IgD-negative memory B cell (primary cell): Measurements from ENCODE around the gene MAFG. TPM values are rescaled to one million over a fixed set of nuclear protein-coding genes. Genes with fewer than 3 reads are reported as not detected.

ENCODE experiments used
- H3K27ac Mint-ChIP-seq, 3 donors: one replicate each; pipeline ENCODE4 v1.8.0; 2020 to 2022; ENCODE audit warnings: mild to moderate bottlenecking in 3 of 3, mixed read lengths in 3 of 3, moderate library complexity in 1 of 3
- H3K27me3 Mint-ChIP-seq: one replicate; pipeline ENCODE4 v1.8.0; 2021; ENCODE audit warnings: mixed read lengths
- H3K36me3 Mint-ChIP-seq: one replicate; pipeline ENCODE4 v1.8.0; 2020; ENCODE audit warnings: mild to moderate bottlenecking, mixed read lengths
- H3K4me1 Mint-ChIP-seq, 3 donors: one replicate each; pipeline ENCODE4 v1.8.0; 2020 to 2022; ENCODE audit warnings: mixed read lengths in 3 of 3, mild to moderate bottlenecking in 1 of 3
- H3K4me3 Mint-ChIP-seq, 4 donors: one replicate each; pipeline ENCODE4 v1.8.0; 2020 to 2022; ENCODE audit warnings: mild to moderate bottlenecking in 4 of 4, mixed read lengths in 4 of 4, moderate library complexity in 3 of 4
- H3K9me3 Mint-ChIP-seq, 3 donors: one replicate each; pipeline ENCODE4 v1.8.0; 2020 to 2021; ENCODE audit warnings: mixed read lengths in 3 of 3, mild to moderate bottlenecking in 1 of 3
- polyA plus RNA-seq: library from polyadenylated mRNA; unstranded; fragments of 300-500 nt; fragmentation: Illumina TruSeq; gene quantifications from one replicate; pipeline ENCODE4 v1.2.3, GENCODE V29; 2021

Gene MAFG
- polyA plus RNA-seq: 1.6 TPM

GRCh38 chr17:81927653-81928543, at the start of gene MAFG:
TSS of gene MAFG (minus strand) at chr17:81927735. CDS start at chr17:81923185, 4,550 bp downstream.
- Mint-ChIP-seq H3K27me3 (peaks cover 8% of the 10 kb centered on the region), H3K27ac (peak within 1 kb of the TSS; percentile 86 to 98 (median 91)), H3K9me3 (no peaks in the 10 kb centered on the region), H3K36me3 (no peaks in the 10 kb centered on the region), H3K4me3 (peak within 1 kb of the TSS; percentile 82 to 95 (median 90)), H3K4me1 (peaks cover 3 to 10% (median 6%) of the 10 kb centered on the region in 3 donors)

GRCh38 chr17:81976332-81977210, 49.0 kb upstream of the MAFG start:
- Mint-ChIP-seq H3K9me3 (no peaks in the 10 kb centered on the region), H3K4me3 (peak overlapping the region; percentile 91 to 99 (median 96)), H3K4me1 (peaks cover 0 to 5% (median 3%) of the 10 kb centered on the region in 3 donors), H3K27ac (peak overlapping the region; percentile 23 to 97 (median 89)), H3K27me3 (peaks cover 4% of the 10 kb centered on the region), H3K36me3 (no peaks in the 10 kb centered on the region)

GRCh38 chr17:81973432-81973831, 45.9 kb upstream of the MAFG start:
- peaks cover 0 to 3% (median 2%) of the 10 kb centered on the region in 3 donors for H3K4me1 Mint-ChIP-seq
- H3K36me3 Mint-ChIP-seq: no peaks in the 10 kb centered on the region
- no peaks in the 10 kb centered on the region for H3K9me3 Mint-ChIP-seq
- H3K27ac Mint-ChIP-seq: no peak overlapping the region
- H3K27me3 Mint-ChIP-seq: peaks cover 4% of the 10 kb centered on the region
- H3K4me3 Mint-ChIP-seq: peak overlapping the region in 1 of 4 donors; percentile 29

- H3K27me3 Mint-ChIP-seq: peaks cover 6% of the 10 kb centered on the region
- no peak overlapping the region for H3K27ac Mint-ChIP-seq
- peaks cover 4 to 5% (median 4%) of the 10 kb centered on the region in 3 donors for H3K4me1 Mint-ChIP-seq
- H3K9me3 Mint-ChIP-seq: no peaks in the 10 kb centered on the region
- no peak overlapping the region for H3K4me3 Mint-ChIP-seq
- H3K36me3 Mint-ChIP-seq: no peaks in the 10 kb centered on the region
Observed at GRCh38 chr17:81968850-81969812, 41.6 kb upstream of the MAFG start.

GRCh38 chr17:81968396-81968745, 40.8 kb upstream of the MAFG start:
- Mint-ChIP-seq H3K27me3 (peaks cover 4% of the 10 kb centered on the region), H3K36me3 (no peaks in the 10 kb centered on the region), H3K4me1 (peaks cover 4 to 5% (median 4%) of the 10 kb centered on the region in 3 donors), H3K9me3 (no peaks in the 10 kb centered on the region), H3K4me3 (peak overlapping the region in 2 of 4 donors; percentile 60 to 82), H3K27ac (no peak overlapping the region)

GRCh38 chr17:81967533-81968395, 40.2 kb upstream of the MAFG start:
- peaks cover 8% of the 10 kb centered on the region for H3K27me3 Mint-ChIP-seq
- peaks cover 4 to 5% (median 4%) of the 10 kb centered on the region in 3 donors for H3K4me1 Mint-ChIP-seq
- H3K27ac Mint-ChIP-seq: peak overlapping the region in 1 of 3 donors; percentile 12
- no peaks in the 10 kb centered on the region for H3K9me3 Mint-ChIP-seq
- peak overlapping the region in 3 of 4 donors; percentile 44 to 82 (median 60) for H3K4me3 Mint-ChIP-seq
- no peaks in the 10 kb centered on the region for H3K36me3 Mint-ChIP-seq

GRCh38 chr17:81967244-81967532, 39.7 kb upstream of the MAFG start:
- peaks cover 4 to 6% (median 5%) of the 10 kb centered on the region in 3 donors for H3K4me1 Mint-ChIP-seq
- H3K27ac Mint-ChIP-seq: no peak overlapping the region
- peak overlapping the region in 1 of 4 donors; percentile 58 for H3K4me3 Mint-ChIP-seq

GRCh38 chr17:81966343-81967243, 39.1 kb upstream of the MAFG start:
- H3K36me3 Mint-ChIP-seq: no peaks in the 10 kb centered on the region
- H3K4me1 Mint-ChIP-seq: peaks cover 4 to 7% (median 5%) of the 10 kb centered on the region in 3 donors
- H3K9me3 Mint-ChIP-seq: no peaks in the 10 kb centered on the region
- peak overlapping the region in 1 of 4 donors; percentile 58 for H3K4me3 Mint-ChIP-seq
- peak overlapping the region in 2 of 3 donors; percentile 5 to 34 for H3K27ac Mint-ChIP-seq
- H3K27me3 Mint-ChIP-seq: peaks cover 12% of the 10 kb centered on the region

More at GRCh38 chr17:81967244-81967532, 39.7 kb upstream of the MAFG start:
- H3K9me3 Mint-ChIP-seq: no peaks in the 10 kb centered on the region
- H3K36me3 Mint-ChIP-seq: no peaks in the 10 kb centered on the region
- H3K27me3 Mint-ChIP-seq: peaks cover 10% of the 10 kb centered on the region

- no peaks in the 10 kb centered on the region for H3K36me3 Mint-ChIP-seq
- peak overlapping the region; percentile 44 to 85 (median 71) for H3K27ac Mint-ChIP-seq
- H3K27me3 Mint-ChIP-seq: peaks cover 12% of the 10 kb centered on the region
- peak overlapping the region in 2 of 4 donors; percentile 55 to 75 for H3K4me3 Mint-ChIP-seq
- no peaks in the 10 kb centered on the region for H3K9me3 Mint-ChIP-seq
- H3K4me1 Mint-ChIP-seq: peaks cover 4 to 7% (median 5%) of the 10 kb centered on the region in 3 donors
Observed at GRCh38 chr17:81964081-81964849, 36.7 kb upstream of the MAFG start.

- Mint-ChIP-seq H3K36me3 (no peaks in the 10 kb centered on the region), H3K9me3 (no peaks in the 10 kb centered on the region), H3K4me1 (peaks cover 0 to 3% (median 2%) of the 10 kb centered on the region in 3 donors), H3K4me3 (peak overlapping the region in 3 of 4 donors; percentile 33 to 80 (median 55)), H3K27me3 (peaks cover 23% of the 10 kb centered on the region), H3K27ac (peak overlapping the region in 2 of 3 donors; percentile 44 to 67)
Observed at GRCh38 chr17:81962499-81963441, 35.2 kb upstream of the MAFG start.
